H9 (cell line): ENCODE measurements around the gene NGFR. TPM values are rescaled to one million over a fixed set of nuclear protein-coding genes. Genes with fewer than 3 reads are reported as not detected.
A peak's percentile ranks its signal among the peaks of the same experiment; 100 is the strongest.

Experiments
- DNase-seq: peaks from one replicate; pipeline ENCODE4 v3.0.0-alpha.2; 2017
- H2AFZ ChIP-seq: one replicate; pipeline ENCODE4 v1.6.1; 2013; ENCODE audit warnings: mild to moderate bottlenecking, low read length, control low read depth, moderate library complexity
- H2AK5ac ChIP-seq: 2 replicates; pipeline ENCODE4 v1.6.1; 2013; ENCODE audit warnings: low read length, control low read depth, mixed read lengths; ENCODE audit not compliant: insufficient read length
- H2BK120ac ChIP-seq: one replicate; pipeline ENCODE4 v1.6.1; 2013; ENCODE audit warnings: low read depth, mild to moderate bottlenecking, low read length, control low read depth, inconsistent platforms; ENCODE audit not compliant: poor library complexity, severe bottlenecking
- H2BK12ac ChIP-seq: 2 replicates; pipeline ENCODE4 v1.6.1; 2013; ENCODE audit warnings: low read length, control low read depth, mixed read lengths, low read depth; ENCODE audit not compliant: insufficient read length
- H2BK15ac ChIP-seq: 2 replicates; pipeline ENCODE4 v1.6.1; 2013; ENCODE audit warnings: low read depth, low read length, control low read depth
- H2BK20ac ChIP-seq: one replicate; pipeline ENCODE4 v1.6.1; 2013; ENCODE audit warnings: low read depth, mild to moderate bottlenecking, low read length, control low read depth, inconsistent platforms; ENCODE audit not compliant: poor library complexity, severe bottlenecking
- H2BK5ac ChIP-seq: 2 replicates; pipeline ENCODE4 v1.6.1; 2013; ENCODE audit warnings: low read length, control low read depth, mixed read lengths; ENCODE audit not compliant: insufficient read length
- H3K14ac ChIP-seq: 2 replicates; pipeline ENCODE4 v1.6.1; 2013; ENCODE audit warnings: low read length, control low read depth; ENCODE audit not compliant: insufficient read depth
- H3K18ac ChIP-seq: 2 replicates; pipeline ENCODE4 v1.6.1; 2013; ENCODE audit warnings: low read depth, mild to moderate bottlenecking, mixed read lengths, low read length, control low read depth; ENCODE audit not compliant: insufficient read length
- H3K23ac ChIP-seq: 2 replicates; pipeline ENCODE4 v1.6.1; 2013; ENCODE audit warnings: low read length, control low read depth, mixed read lengths, low read depth; ENCODE audit not compliant: insufficient read length
- H3K23me2 ChIP-seq: 2 replicates; pipeline ENCODE4 v1.6.1; 2013; ENCODE audit warnings: low read depth, mild to moderate bottlenecking, mixed read lengths, low read length, control low read depth; ENCODE audit not compliant: insufficient read length, poor library complexity, severe bottlenecking
- H3K27ac ChIP-seq: 2 replicates; pipeline ENCODE4 v1.5.1; 2013; ENCODE audit warnings: low read length, control low read depth, mixed read lengths, low read depth; ENCODE audit not compliant: insufficient read length
- H3K27me3 ChIP-seq: 2 replicates; pipeline ENCODE4 v1.6.1; 2013; ENCODE audit warnings: low read length, control low read depth, inconsistent platforms; ENCODE audit not compliant: insufficient read depth
- H3K4ac ChIP-seq: 2 replicates; pipeline ENCODE4 v1.6.1; 2013; ENCODE audit warnings: low read depth, mild to moderate bottlenecking, control low read depth, inconsistent platforms, low read length, moderate library complexity
- H3K4me1 ChIP-seq: 2 replicates; pipeline ENCODE4 v1.6.1; 2013; ENCODE audit warnings: low read length, control low read depth, inconsistent platforms; ENCODE audit not compliant: insufficient read depth
- H3K4me2 ChIP-seq: 2 replicates; pipeline ENCODE4 v1.6.1; 2013; ENCODE audit warnings: low read length, control low read depth, mixed read lengths; ENCODE audit not compliant: insufficient read length, insufficient read depth
- H3K56ac ChIP-seq: 2 replicates; pipeline ENCODE4 v1.6.1; 2013; ENCODE audit warnings: low read depth, mild to moderate bottlenecking, mixed read lengths, low read length, control low read depth; ENCODE audit not compliant: insufficient read length
- H3K79me1 ChIP-seq: 2 replicates; pipeline ENCODE4 v1.6.1; 2013; ENCODE audit warnings: low read depth, mild to moderate bottlenecking, moderate library complexity, low read length, control low read depth, inconsistent platforms; ENCODE audit not compliant: insufficient read depth, poor library complexity, severe bottlenecking
- H3K79me2 ChIP-seq: 2 replicates; pipeline ENCODE4 v1.6.1; 2013; ENCODE audit warnings: low read length, control low read depth, inconsistent platforms; ENCODE audit not compliant: insufficient read depth
- H3K9ac ChIP-seq: 2 replicates; pipeline ENCODE4 v1.6.1; 2013; ENCODE audit warnings: low read length, control low read depth, mixed read lengths; ENCODE audit not compliant: insufficient read length; ENCODE audit errors: extremely low read depth
- H3K9me3 ChIP-seq: one replicate; pipeline ENCODE4 v1.6.1; 2013; ENCODE audit warnings: low read depth, low read length, inconsistent platforms; ENCODE audit not compliant: control insufficient read depth
- H3T11ph ChIP-seq: one replicate; pipeline ENCODE4 v1.6.1; 2013; ENCODE audit warnings: mild to moderate bottlenecking, low read length, control low read depth, inconsistent platforms
- H4K20me1 ChIP-seq: one replicate; pipeline ENCODE4 v1.6.1; 2013; ENCODE audit not compliant: control insufficient read depth, insufficient read length, insufficient read depth
- H4K5ac ChIP-seq: 2 replicates; pipeline ENCODE4 v1.6.1; 2013; ENCODE audit warnings: low read depth, mild to moderate bottlenecking, mixed read lengths, low read length, control low read depth; ENCODE audit not compliant: insufficient read length
- H4K8ac ChIP-seq: replicated peaks from 2 replicates; pipeline ENCODE4 v1.6.1; 2013; ENCODE audit warnings: low read length, control low read depth, mixed read lengths, low read depth; ENCODE audit not compliant: insufficient read length
- H4K91ac ChIP-seq: 2 replicates; pipeline ENCODE4 v1.6.1; 2013; ENCODE audit warnings: low read depth, mild to moderate bottlenecking, moderate library complexity, mixed read lengths, low read length, control low read depth; ENCODE audit not compliant: insufficient read length
- H3K27ac Mint-ChIP-seq, 3 experiments: 2 replicates in 2 of 3; 3 replicates in 1 of 3; pipeline ENCODE4 v1.8.0; 2020 to 2021; ENCODE audit warnings: mixed read lengths in 3 of 3, mild to moderate bottlenecking in 1 of 3, moderate library complexity in 1 of 3
- H3K27me3 Mint-ChIP-seq: 2 replicates; pipeline ENCODE4 v1.8.0; 2021; ENCODE audit warnings: low read depth, mild to moderate bottlenecking, moderate library complexity, mixed read lengths
- H3K36me3 Mint-ChIP-seq, 3 experiments: 2 replicates in 2 of 3; 3 replicates in 1 of 3; pipeline ENCODE4 v1.8.0; 2020 to 2021; ENCODE audit warnings: low read depth in 3 of 3, mixed read lengths in 3 of 3; ENCODE audit not compliant: insufficient read depth in 1 of 3
- H3K4me1 Mint-ChIP-seq, 2 experiments: 2 replicates each; pipeline ENCODE4 v1.8.0; 2020; ENCODE audit warnings: mixed read lengths in 2 of 2
- H3K4me3 Mint-ChIP-seq, 2 experiments: 2 replicates in 1 of 2; 3 replicates in 1 of 2; pipeline ENCODE4 v1.8.0; 2020 to 2021; ENCODE audit warnings: mild to moderate bottlenecking in 2 of 2, mixed read lengths in 2 of 2, moderate library complexity in 1 of 2
- H3K9me3 Mint-ChIP-seq, 2 experiments: 2 replicates in 1 of 2; 3 replicates in 1 of 2; pipeline ENCODE4 v1.8.0; 2020; ENCODE audit warnings: mild to moderate bottlenecking in 2 of 2, mixed read lengths in 2 of 2, moderate library complexity in 1 of 2
- WGBS: extraction: QIAGEN DNeasy Blood & Tissue Kit; methylation state at CpG from one replicate; pipeline ENCODE4 v1.1.7; 2013; ENCODE audit warnings: missing lambda C conversion rate, low lambda C conversion rate, mixed read lengths; ENCODE audit not compliant: insufficient read length; ENCODE audit errors: extremely low coverage; 5-methylcytosine and 5-hydroxymethylcytosine counted together
- total RNA-seq: library from RNA; stranded (reverse); gene quantifications from 2 replicates; pipeline ENCODE4 v1.2.1, GENCODE V29; 2021
- TF ChIP-seq, protein P1 (sequence below): fragments of 200-600 bp; sonication (generic); conservative IDR thresholded peaks from 3 replicates; pipeline ENCODE4 v1.8.0; 2021; ENCODE audit warnings: antibody characterized with exemption, mild to moderate bottlenecking

NGFR gene
- total RNA-seq, 1 experiment from 2014 or later = 9.6 TPM

DNA sequence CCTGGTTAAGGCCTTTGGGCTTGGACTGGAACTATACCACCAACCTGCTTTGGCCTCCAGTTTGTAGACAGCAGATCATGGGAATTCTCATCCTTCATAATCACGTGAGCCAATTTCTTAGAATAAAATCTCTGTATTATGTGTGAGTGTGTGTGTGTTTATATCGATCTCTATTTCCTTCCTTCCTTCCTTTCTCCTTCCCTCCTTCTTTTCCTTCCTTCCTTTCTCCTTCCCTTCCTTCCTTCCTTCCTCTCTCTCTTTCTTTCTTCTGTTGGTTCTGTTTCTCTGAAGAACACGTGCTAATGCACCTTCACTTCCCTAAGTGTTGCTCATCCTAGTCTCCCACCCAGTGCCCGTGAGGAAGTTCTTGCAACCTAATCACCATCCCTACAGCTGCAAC, 44.9 kb upstream of the NGFR start:
- no peaks in the 10 kb centered on the region for H3K23me2 ChIP-seq
- no peak overlapping the region for H3K9ac ChIP-seq
- Mint-ChIP-seq H3K4me1 (peaks cover 19 to 20% of the 10 kb centered on the region in 2 experiments), H3K27me3 (peaks cover 6% of the 10 kb centered on the region), H3K4me3 (no peak overlapping the region), H3K27ac (peak overlapping the region in 1 of 3 experiments; percentile 31; a peak in 2 of 7 replicates), H3K36me3 (no peaks in the 10 kb centered on the region), H3K9me3 (no peaks in the 10 kb centered on the region)
- no CpG with 5 or more reads among the region's 4 CpGs for WGBS
- no peaks in the 10 kb centered on the region for H3K79me1 ChIP-seq
- no peak overlapping the region for H4K5ac ChIP-seq
- no peak overlapping the region for H3T11ph ChIP-seq
- H2BK15ac ChIP-seq = no peak overlapping the region
- H2AFZ ChIP-seq = no peak overlapping the region
- no peak overlapping the region for H3K56ac ChIP-seq
- H2BK5ac ChIP-seq = no peak overlapping the region
- no peaks in the 10 kb centered on the region for H3K27me3 ChIP-seq
- TF ChIP-seq, protein P1, sequence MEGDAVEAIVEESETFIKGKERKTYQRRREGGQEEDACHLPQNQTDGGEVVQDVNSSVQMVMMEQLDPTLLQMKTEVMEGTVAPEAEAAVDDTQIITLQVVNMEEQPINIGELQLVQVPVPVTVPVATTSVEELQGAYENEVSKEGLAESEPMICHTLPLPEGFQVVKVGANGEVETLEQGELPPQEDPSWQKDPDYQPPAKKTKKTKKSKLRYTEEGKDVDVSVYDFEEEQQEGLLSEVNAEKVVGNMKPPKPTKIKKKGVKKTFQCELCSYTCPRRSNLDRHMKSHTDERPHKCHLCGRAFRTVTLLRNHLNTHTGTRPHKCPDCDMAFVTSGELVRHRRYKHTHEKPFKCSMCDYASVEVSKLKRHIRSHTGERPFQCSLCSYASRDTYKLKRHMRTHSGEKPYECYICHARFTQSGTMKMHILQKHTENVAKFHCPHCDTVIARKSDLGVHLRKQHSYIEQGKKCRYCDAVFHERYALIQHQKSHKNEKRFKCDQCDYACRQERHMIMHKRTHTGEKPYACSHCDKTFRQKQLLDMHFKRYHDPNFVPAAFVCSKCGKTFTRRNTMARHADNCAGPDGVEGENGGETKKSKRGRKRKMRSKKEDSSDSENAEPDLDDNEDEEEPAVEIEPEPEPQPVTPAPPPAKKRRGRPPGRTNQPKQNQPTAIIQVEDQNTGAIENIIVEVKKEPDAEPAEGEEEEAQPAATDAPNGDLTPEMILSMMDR = no peak
- H3K4ac ChIP-seq = no peak overlapping the region
- no peak overlapping the region for H4K91ac ChIP-seq
- H2BK20ac ChIP-seq = no peak overlapping the region
- H2AK5ac ChIP-seq = no peak overlapping the region
- no peaks in the 10 kb centered on the region; the same call in 1 of the 2 replicates for H3K4me1 ChIP-seq
- H4K8ac ChIP-seq = no peak overlapping the region
- H3K14ac ChIP-seq = no peak overlapping the region
- no peak for DNase-seq
- no peak overlapping the region for H2BK120ac ChIP-seq
- H3K4me2 ChIP-seq = no peak overlapping the region
- no peak overlapping the region for H3K18ac ChIP-seq
- no peak overlapping the region for H3K27ac ChIP-seq
- no peak overlapping the region for H3K23ac ChIP-seq
- no peak overlapping the region for H2BK12ac ChIP-seq
- no peaks in the 10 kb centered on the region for H3K9me3 ChIP-seq
- no peaks in the 10 kb centered on the region for H4K20me1 ChIP-seq
- no peaks in the 10 kb centered on the region for H3K79me2 ChIP-seq
